ENCODE measurements around the gene TM7SF3.

- TF ChIP-seq POLR2A (IDR thresholded peaks at IDR 0.05) (no peak), CTCF (IDR thresholded peaks at IDR 0.05) (no peak), EP300 (IDR thresholded peaks at IDR 0.05) (no peak)
These were observed 24.3 kb downstream of the TM7SF3 start for GRCh38 chr12:26989873-26990272.

Data from tibial nerve (tissue), 4 donors.